GM23338 (cell line): Measurements from ENCODE around the gene SLC17A5. TPM values are rescaled to one million over a fixed set of nuclear protein-coding genes. Genes with fewer than 3 reads are reported as not detected.

ENCODE experiments used
- ATAC-seq: fragments of 200-7000 bp; cut with Tn5 transposase; 3 replicates; pipeline ENCODE4 v1.9.1; 2020
- DNase-seq: peaks from one replicate; pipeline ENCODE4 v3.0.0-alpha.2; 2015; ENCODE audit warnings: low spot score
- H2AFZ ChIP-seq: fragments of 200-600 bp; sonication (generic); 2 replicates; pipeline ENCODE4 v1.8.0; 2016; ENCODE audit warnings: antibody characterized with exemption, mild to moderate bottlenecking, moderate library complexity
- H3F3A ChIP-seq: fragments of 200-600 bp; sonication (generic); replicated peaks from 2 replicates; pipeline ENCODE4 v1.8.0; 2017; ENCODE audit warnings: antibody characterized with exemption, mixed run types, low read depth
- H3K27ac ChIP-seq: fragments of 200-600 bp; sonication (generic); 2 replicates; pipeline ENCODE4 v1.6.1; 2016; ENCODE audit warnings: low read depth
- H3K27me3 ChIP-seq: fragments of 200-600 bp; sonication (generic); 2 replicates; pipeline ENCODE4 v1.8.0; 2016; ENCODE audit warnings: mild to moderate bottlenecking, mixed run types, moderate library complexity; ENCODE audit not compliant: insufficient read depth
- H3K36me3 ChIP-seq: fragments of 200-600 bp; sonication (generic); 2 replicates; pipeline ENCODE4 v1.8.0; 2016; ENCODE audit warnings: mild to moderate bottlenecking; ENCODE audit not compliant: insufficient read depth
- H3K4me1 ChIP-seq: fragments of 200-600 bp; sonication (generic); 2 replicates; pipeline ENCODE4 v1.8.0; 2016; ENCODE audit warnings: mild to moderate bottlenecking, moderate library complexity; ENCODE audit not compliant: insufficient read depth
- H3K4me2 ChIP-seq: fragments of 200-600 bp; sonication (generic); 2 replicates; pipeline ENCODE4 v1.7.1; 2017; ENCODE audit warnings: mixed run types
- H3K4me3 ChIP-seq: fragments of 200-600 bp; sonication (generic); 2 replicates; pipeline ENCODE4 v1.6.1; 2016; ENCODE audit warnings: mixed run types
- H3K79me2 ChIP-seq: fragments of 200-600 bp; sonication (generic); replicated peaks from 2 replicates; pipeline ENCODE4 v1.8.0; 2017; ENCODE audit warnings: mild to moderate bottlenecking; ENCODE audit not compliant: insufficient read depth
- H3K9me2 ChIP-seq: fragments of 200-600 bp; sonication (generic); 2 replicates; pipeline ENCODE4 v1.8.0; 2017; ENCODE audit not compliant: insufficient read depth
- H4K20me1 ChIP-seq: fragments of 200-600 bp; sonication (generic); replicated peaks from 2 replicates; pipeline ENCODE4 v1.8.0; 2017; ENCODE audit warnings: mild to moderate bottlenecking; ENCODE audit not compliant: insufficient read depth
- H3K27ac Mint-ChIP-seq: 2 replicates; pipeline ENCODE4 v1.8.0; 2020; ENCODE audit warnings: inconsistent platforms, mild to moderate bottlenecking, moderate library complexity, mixed read lengths
- H3K27me3 Mint-ChIP-seq: 3 replicates; pipeline ENCODE4 v1.8.0; 2022; ENCODE audit warnings: low read depth, mild to moderate bottlenecking, moderate library complexity, mixed read lengths, inconsistent platforms; ENCODE audit not compliant: insufficient read depth, poor library complexity
- H3K36me3 Mint-ChIP-seq: 3 replicates; pipeline ENCODE4 v1.8.0; 2021; ENCODE audit warnings: low read depth, mild to moderate bottlenecking, inconsistent platforms, moderate library complexity, mixed read lengths
- H3K4me1 Mint-ChIP-seq: 3 replicates; pipeline ENCODE4 v1.8.0; 2020; ENCODE audit warnings: mild to moderate bottlenecking, inconsistent platforms, mixed read lengths
- H3K4me3 Mint-ChIP-seq: 3 replicates; pipeline ENCODE4 v1.8.0; 2021; ENCODE audit warnings: moderate library complexity, mild to moderate bottlenecking, inconsistent platforms, mixed read lengths
- H3K9me3 Mint-ChIP-seq: 3 replicates; pipeline ENCODE4 v1.8.0; 2020; ENCODE audit warnings: moderate library complexity, mild to moderate bottlenecking, inconsistent platforms, mixed read lengths
- EZH2phosphoT487 ChIP-seq: fragments of 200-600 bp; sonication (generic); IDR thresholded peaks from one replicate; pipeline ENCODE4 v1.8.1; 2018; ENCODE audit warnings: antibody characterized with exemption; ENCODE audit not compliant: unreplicated experiment
- JUNB ChIP-seq: IDR thresholded peaks from one replicate; pipeline ENCODE4 v1.6.1; 2016; ENCODE audit warnings: antibody characterized with exemption; ENCODE audit not compliant: unreplicated experiment
- POLR2AphosphoS5 ChIP-seq: IDR thresholded peaks from 2 replicates; pipeline ENCODE4 v1.6.1; 2016; ENCODE audit warnings: antibody characterized with exemption, low read depth
- ZNF114 ChIP-seq: fragments of 250-450 bp; sonication (Bioruptor Pico); IDR thresholded peaks from 2 replicates; pipeline ENCODE4 v1.5.0; 2020; ENCODE audit warnings: mild to moderate bottlenecking, moderate library complexity
- ZNF331 ChIP-seq: fragments of 250-450 bp; sonication (Bioruptor Pico); IDR thresholded peaks from 2 replicates; pipeline ENCODE4 v1.5.0; 2020; ENCODE audit warnings: low read depth, mild to moderate bottlenecking, moderate library complexity
- ZNF462 ChIP-seq: fragments of 250-450 bp; sonication (Bioruptor Pico); IDR thresholded peaks from 2 replicates; pipeline ENCODE4 v1.5.0; 2020; ENCODE audit warnings: mild to moderate bottlenecking, moderate library complexity
- polyA plus RNA-seq: library from polyadenylated mRNA; unstranded; fragments of >200 nt; fragmentation: Nextera tagmentation; extraction: Ambion mirVana; gene quantifications from 2 replicates; pipeline ENCODE4 v1.2.1, GENCODE V29; 2016
- total RNA-seq: library from RNA; depleted of rRNA; stranded (reverse); fragments of >200 nt; shearing (Covaris generic); gene quantifications from 2 replicates; pipeline ENCODE4 v1.2.3, GENCODE V29; 2014

Gene SLC17A5
- total and polyA plus RNA-seq, 2 experiments from 2014 or later = 9.2 to 17.7 TPM

DNA sequence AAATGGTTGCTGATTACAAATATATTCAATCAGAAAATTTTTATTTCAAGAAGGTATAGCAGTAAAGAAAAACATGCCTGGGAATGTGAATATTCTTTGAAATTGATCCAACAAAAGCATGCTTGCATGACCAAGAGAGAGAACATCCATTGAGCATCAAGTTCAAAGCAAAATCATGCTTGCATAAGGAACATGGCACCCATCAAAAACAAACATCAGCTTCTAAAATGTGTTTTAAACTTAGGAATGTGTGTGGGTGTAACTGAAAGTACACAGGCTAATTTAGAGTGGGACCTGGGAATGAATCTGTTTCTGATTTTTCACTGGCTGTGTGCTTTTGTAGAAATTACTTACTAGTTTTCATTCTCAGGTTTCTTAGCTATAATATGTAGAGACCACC is 5.6 kb downstream of the SLC17A5 start:
- peaks cover 2% of the 10 kb centered on the region for H3K27me3 Mint-ChIP-seq
- Histone ChIP-seq H4K20me1 (no peaks in the 10 kb centered on the region), H3K27me3 (no peaks in the 10 kb centered on the region), H3K4me2 (no peak overlapping the region), H3K36me3 (no peaks in the 10 kb centered on the region), H2AFZ (no peak overlapping the region), H3K4me1 (peaks cover 11% of the 10 kb centered on the region), H3K27ac (no peak overlapping the region), H3K79me2 (no peaks in the 10 kb centered on the region), H3F3A (peaks cover 4% of the 10 kb centered on the region), H3K4me3 (no peak overlapping the region), H3K9me2 (no peaks in the 10 kb centered on the region)
- H3K9me3 Mint-ChIP-seq = no peaks in the 10 kb centered on the region
- peaks cover 15% of the 10 kb centered on the region; the same call in 2 of the 3 replicates for H3K4me1 Mint-ChIP-seq
- no peak overlapping the region for H3K4me3 Mint-ChIP-seq
- DNase-seq = no peak
- ATAC-seq = no peak
- TF ChIP-seq ZNF462 (CRISPR knock-in tag) (no peak), EZH2phosphoT487 (no peak), POLR2AphosphoS5 (no peak), JUNB (no peak), ZNF331 (CRISPR knock-in tag) (no peak)
- H3K36me3 Mint-ChIP-seq = peaks cover 7% of the 10 kb centered on the region
- H3K27ac Mint-ChIP-seq = no peak overlapping the region

DNA sequence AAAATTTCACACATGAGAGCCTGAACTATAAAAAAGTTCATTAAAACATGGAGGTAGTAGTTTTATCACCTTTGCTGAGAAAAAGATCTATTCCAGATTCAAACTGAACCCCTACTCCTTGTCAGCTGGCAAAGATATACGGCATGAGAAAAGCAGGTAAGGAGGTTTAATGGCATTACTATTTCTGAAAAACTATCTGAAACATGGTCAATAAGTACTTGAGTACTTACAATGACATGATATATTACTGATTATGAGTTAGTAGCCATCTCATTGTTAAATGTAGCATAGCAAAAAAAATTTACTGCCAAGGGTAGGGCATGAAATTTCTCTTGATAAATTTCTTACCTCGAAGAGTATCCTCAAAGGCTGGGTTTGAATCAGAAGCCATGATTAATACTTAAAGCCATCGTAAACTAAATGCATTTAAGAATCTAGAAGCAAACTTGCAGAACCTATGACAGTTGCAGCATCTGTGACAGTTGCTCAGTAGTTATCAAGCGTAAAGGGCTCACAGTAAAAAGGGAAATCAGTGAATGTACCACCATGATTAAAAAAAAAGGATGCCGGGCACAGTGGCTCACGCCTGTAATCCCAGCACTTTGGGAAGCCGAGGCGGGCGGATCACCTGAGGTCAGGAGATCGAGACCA is 8.7 kb downstream of the SLC17A5 start:
- H2AFZ ChIP-seq = peak overlapping the region; percentile 10; the same call in 1 of the 2 replicates
- no peak overlapping the region for H3K27ac Mint-ChIP-seq
- TF ChIP-seq EZH2phosphoT487 = no peak
- no peak for TF ChIP-seq ZNF114 (CRISPR knock-in tag)
- TF ChIP-seq ZNF331 (CRISPR knock-in tag) = no peak

More for the DNA sequence above, 8.7 kb downstream of the SLC17A5 start:
- peak overlapping the region; percentile 75 for H3K4me2 ChIP-seq
- H3K4me3 ChIP-seq = peak overlapping the region; percentile 45
- Mint-ChIP-seq H3K9me3 (no peaks in the 10 kb centered on the region), H3K27me3 (no peaks in the 10 kb centered on the region), H3K36me3 (peaks cover 12% of the 10 kb centered on the region), H3K4me1 (peaks cover 3% of the 10 kb centered on the region; the same call in 1 of the 3 replicates), H3K4me3 (peak overlapping the region; percentile 70)
- H3K27me3 ChIP-seq = no peaks in the 10 kb centered on the region
- no peaks in the 10 kb centered on the region for H3K79me2 ChIP-seq
- no peaks in the 10 kb centered on the region for H3F3A ChIP-seq
- peak; percentile 54 for ATAC-seq
- no peaks in the 10 kb centered on the region for H3K36me3 ChIP-seq
- no peaks in the 10 kb centered on the region for H4K20me1 ChIP-seq
- DNase-seq = no peak
- no peak overlapping the region for H3K27ac ChIP-seq
- H3K4me1 ChIP-seq = peaks cover 3% of the 10 kb centered on the region
- H3K9me2 ChIP-seq = no peaks in the 10 kb centered on the region
